ENCODE data around the gene ID1.

Gene ID1

GRCh38 chr20:31605031-31605901 is at the start of gene ID1:
ID1 (plus strand) TSS chr20:31605289; CDS start chr20:31605388, 99 bp downstream.
- in situ Hi-C loops (cut with MboI; ENCODE audit: low pct_unique_long_range_greater_than_20kb, low sequenced_read_pairs) = no loop called here
- peak; percentile 96 for DNase-seq

GRCh38 chr20:31559704-31560093 is 45.4 kb upstream of the ID1 start:
- no peak for DNase-seq
- in situ Hi-C loops (cut with MboI; ENCODE audit: low pct_unique_long_range_greater_than_20kb, low sequenced_read_pairs) = loop anchor here (10.0 kb wide), 1 partner anchor 55 kb away; no protein-coding TSS in a partner anchor

- in situ Hi-C loops (cut with MboI; ENCODE audit: low pct_unique_long_range_greater_than_20kb, low sequenced_read_pairs) = loop anchor here (10.0 kb wide), 1 partner anchor 55 kb away; no protein-coding TSS in a partner anchor
- DNase-seq = peak; percentile 73
These were observed 44.9 kb upstream of the ID1 start for GRCh38 chr20:31560094-31560745.

- in situ Hi-C loops (cut with MboI; ENCODE audit: low pct_unique_long_range_greater_than_20kb, low sequenced_read_pairs) = loop anchor here (10.0 kb wide), 1 partner anchor 54 kb away; no protein-coding TSS in a partner anchor
- DNase-seq = no peak
These were observed 44.1 kb upstream of the ID1 start for GRCh38 chr20:31560746-31561598.

- DNase-seq = no peak
- in situ Hi-C loops (cut with MboI; ENCODE audit: low pct_unique_long_range_greater_than_20kb, low sequenced_read_pairs) = loop anchor here (10.0 kb wide), 1 partner anchor 53 kb away; no protein-coding TSS in a partner anchor
These were observed 42.8 kb upstream of the ID1 start for GRCh38 chr20:31562241-31562640.

GRCh38 chr20:31564284-31564683 is 40.8 kb upstream of the ID1 start:
- in situ Hi-C loops (cut with MboI; ENCODE audit: low pct_unique_long_range_greater_than_20kb, low sequenced_read_pairs) = loop anchor here (10.0 kb wide), 1 partner anchor 51 kb away; no protein-coding TSS in a partner anchor
- DNase-seq = no peak

GRCh38 chr20:31565699-31566318 is 39.3 kb upstream of the ID1 start:
- no peak for DNase-seq
- in situ Hi-C loops (cut with MboI; ENCODE audit: low pct_unique_long_range_greater_than_20kb, low sequenced_read_pairs) = loop anchor here (10.0 kb wide), 1 partner anchor 49 kb away; no protein-coding TSS in a partner anchor

- in situ Hi-C loops (cut with MboI; ENCODE audit: low pct_unique_long_range_greater_than_20kb, low sequenced_read_pairs) = loop anchor here (10.0 kb wide), 1 partner anchor 49 kb away; no protein-coding TSS in a partner anchor
- DNase-seq = no peak
These were observed 38.8 kb upstream of the ID1 start for GRCh38 chr20:31566319-31566657.

GRCh38 chr20:31566658-31567379 is 38.3 kb upstream of the ID1 start:
- in situ Hi-C loops (cut with MboI; ENCODE audit: low pct_unique_long_range_greater_than_20kb, low sequenced_read_pairs) = loop anchor here (10.0 kb wide), 1 partner anchor 48 kb away; no protein-coding TSS in a partner anchor
- DNase-seq = no peak

- DNase-seq = no peak
- in situ Hi-C loops (cut with MboI; ENCODE audit: low pct_unique_long_range_greater_than_20kb, low sequenced_read_pairs) = loop anchor here (10.0 kb wide), 1 partner anchor 47 kb away; no protein-coding TSS in a partner anchor
These were observed 37.7 kb upstream of the ID1 start for GRCh38 chr20:31567380-31567720.

GRCh38 chr20:31568041-31568731 is 36.9 kb upstream of the ID1 start:
- in situ Hi-C loops (cut with MboI; ENCODE audit: low pct_unique_long_range_greater_than_20kb, low sequenced_read_pairs) = loop anchor here (10.0 kb wide), 1 partner anchor 47 kb away; no protein-coding TSS in a partner anchor
- no peak for DNase-seq

GRCh38 chr20:31568773-31569162 is 36.3 kb upstream of the ID1 start:
- in situ Hi-C loops (cut with MboI; ENCODE audit: low pct_unique_long_range_greater_than_20kb, low sequenced_read_pairs) = loop anchor here (10.0 kb wide), 1 partner anchor 46 kb away; no protein-coding TSS in a partner anchor
- DNase-seq = no peak

GRCh38 chr20:31569163-31570020 is 35.7 kb upstream of the ID1 start:
- peak; percentile 73 for DNase-seq
- in situ Hi-C loops (cut with MboI; ENCODE audit: low pct_unique_long_range_greater_than_20kb, low sequenced_read_pairs) = loop anchor here (10.0 kb wide), 1 partner anchor 45 kb away; no protein-coding TSS in a partner anchor

- DNase-seq = no peak
- in situ Hi-C loops (cut with MboI; ENCODE audit: low pct_unique_long_range_greater_than_20kb, low sequenced_read_pairs) = no loop called here
These were observed 35.0 kb upstream of the ID1 start for GRCh38 chr20:31570021-31570463.

GRCh38 chr20:31570735-31571617 is 34.1 kb upstream of the ID1 start:
- no peak for DNase-seq

More at GRCh38 chr20:31570735-31571617, 34.1 kb upstream of the ID1 start:
- in situ Hi-C loops (cut with MboI; ENCODE audit: low pct_unique_long_range_greater_than_20kb, low sequenced_read_pairs) = no loop called here
